AG09319 (cell line): ENCODE results near the gene RASGRF1.
"Not testable (repeated sequence)": the region's sequence is repeated elsewhere in the genome, so short reads cannot be mapped to it uniquely, and the experiment has no call there.

Experiments used
- DNase-seq: peaks from one replicate; pipeline ENCODE4 v3.0.0-alpha.2; 2010; ENCODE audit warnings: low read depth; ENCODE audit errors: extremely low read depth
- CTCF ChIP-seq: IDR thresholded peaks from 2 replicates; pipeline ENCODE4 v1.5.1; 2011; ENCODE audit warnings: low read depth, mild to moderate bottlenecking, inconsistent platforms, low read length, moderate library complexity

The RASGRF1 gene

GRCh38 chr15:78998526-78998925 is 92.1 kb downstream of the RASGRF1 start:
- no peak for TF ChIP-seq CTCF
- no peak for DNase-seq

DNA sequence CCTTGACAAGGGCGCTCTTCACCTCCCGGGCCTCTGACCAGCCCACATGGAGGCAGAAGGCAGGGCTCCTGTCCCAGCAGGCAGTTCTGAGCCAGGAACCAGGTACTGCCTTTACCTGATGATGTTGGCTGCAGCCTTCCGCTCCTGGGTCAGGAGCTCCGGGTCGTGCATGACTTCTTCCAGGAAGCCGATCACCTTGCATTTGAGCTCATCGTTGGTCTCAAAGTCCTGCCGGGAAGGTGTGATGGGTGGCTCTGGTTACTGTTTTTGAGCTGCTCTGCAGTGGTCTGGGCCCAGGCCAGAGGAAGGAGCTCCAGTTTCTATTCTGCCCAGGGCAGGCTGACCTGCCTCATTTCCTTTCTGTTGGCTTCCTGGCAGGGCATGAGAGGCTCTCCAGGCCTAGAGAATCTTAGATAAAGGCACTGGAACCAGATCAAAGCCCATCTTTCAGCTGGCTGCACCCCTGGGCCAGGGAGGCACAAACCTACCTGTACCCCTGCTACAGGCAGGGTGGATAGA is 92.5 kb downstream of the RASGRF1 start:
- DNase-seq = no peak
- TF ChIP-seq CTCF = no peak

- DNase-seq = no peak
- no peak for TF ChIP-seq CTCF
These were observed 93.7 kb downstream of the RASGRF1 start for GRCh38 chr15:78996894-78997275.

- no peak for TF ChIP-seq CTCF
- DNase-seq = no peak
These were observed 94.4 kb downstream of the RASGRF1 start for GRCh38 chr15:78995921-78996893.

GRCh38 chr15:78995161-78995560 is 95.4 kb downstream of the RASGRF1 start:
- DNase-seq = not testable (repeated sequence)

DNA sequence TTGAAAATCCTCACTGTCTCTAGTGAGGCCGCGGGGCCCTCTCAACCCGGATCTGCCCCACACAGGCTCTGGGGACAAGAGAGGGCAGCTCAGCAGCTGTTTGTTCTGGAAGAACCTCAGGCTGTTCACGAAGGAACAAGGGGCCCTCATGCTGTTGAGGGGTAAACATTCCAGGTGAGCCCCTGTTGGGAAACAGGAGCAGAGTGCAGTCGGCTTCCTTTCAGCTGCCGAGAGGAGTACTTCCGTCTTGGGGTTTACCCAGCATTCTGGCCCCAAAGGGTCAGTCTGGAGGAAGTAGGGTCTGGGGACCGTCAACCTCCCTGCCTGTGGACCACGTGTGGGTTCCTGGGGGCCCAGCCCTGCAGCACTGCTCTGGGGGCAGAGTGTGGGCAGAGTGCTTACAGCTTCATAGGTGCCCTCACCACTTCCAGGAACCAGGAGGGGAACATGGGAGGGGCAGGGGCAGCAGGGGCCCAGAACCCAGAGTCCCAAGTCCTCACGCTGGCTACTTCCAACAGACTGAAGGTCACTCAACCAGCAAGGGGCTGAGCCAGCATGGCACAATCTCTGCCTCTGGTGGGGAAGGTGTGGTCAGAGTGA is 96.5 kb downstream of the RASGRF1 start:
- TF ChIP-seq CTCF = no peak
- no peak for DNase-seq

- no peak for DNase-seq
- no peak for TF ChIP-seq CTCF
These were observed 97.2 kb downstream of the RASGRF1 start for GRCh38 chr15:78993257-78993930.
